ENCODE measurements around the gene DNAAF2.
A peak's percentile ranks its signal among the peaks of the same experiment; 100 is the strongest.
"Not testable (repeated sequence)": the region's sequence is repeated elsewhere in the genome, so short reads cannot be mapped to it uniquely, and the experiment has no call there.

The DNAAF2 gene

GRCh38 chr14:49585803-49586672 is 49.0 kb downstream of the DNAAF2 start, which contains the start of gene RPS29:
RPS29 (minus strand) TSS chr14:49586380; CDS start chr14:49586346, 34 bp downstream.
- Histone ChIP-seq H3K4me1 (peaks cover 0 to 25% (median 16%) of the 10 kb centered on the region in 4 donors), H3K4me3 (peak within 1 kb of the TSS; percentile 74 to 96), H3K36me3 (peaks cover 7 to 29% (median 22%) of the 10 kb centered on the region in 3 donors), H3K27ac (peak within 1 kb of the TSS; percentile 81 to 89), H3K9me3 (no peaks in the 10 kb centered on the region), H3K27me3 (no peaks in the 10 kb centered on the region)
- intact Hi-C loops (cut with DNase I; ENCODE audit: low total_unique reads) = no loop called here
- DNase-seq = peak; percentile 98 to 99
- no peak for TF ChIP-seq CTCF (IDR thresholded peaks at IDR 0.05)

GRCh38 chr14:49584981-49585640 is 49.9 kb downstream of the DNAAF2 start:
- Histone ChIP-seq H3K4me1 (peaks cover 0 to 25% (median 16%) of the 10 kb centered on the region in 4 donors), H3K36me3 (peaks cover 7 to 29% (median 22%) of the 10 kb centered on the region in 3 donors), H3K27ac (peak overlapping the region in 1 of 2 donors; percentile 81), H3K4me3 (peak overlapping the region; percentile 74 to 96)
- H3K27me3 ChIP-seq; DNase-seq; intact Hi-C loops (cut with DNase I; ENCODE audit: low total_unique reads); H3K9me3 ChIP-seq: not testable (repeated sequence)

GRCh38 chr14:49584058-49584457 is 51.0 kb downstream of the DNAAF2 start:
- Histone ChIP-seq H3K4me1 (peaks cover 0 to 25% (median 16%) of the 10 kb centered on the region in 4 donors), H3K9me3 (no peaks in the 10 kb centered on the region)
- intact Hi-C loops (cut with DNase I; ENCODE audit: low total_unique reads) = no loop called here

GRCh38 chr14:49583629-49584028 is 51.4 kb downstream of the DNAAF2 start:
- Histone ChIP-seq H3K4me3 (no peak overlapping the region), H3K27me3 (no peaks in the 10 kb centered on the region), H3K36me3 (peaks cover 7 to 29% (median 22%) of the 10 kb centered on the region in 3 donors), H3K4me1 (peaks cover 0 to 25% (median 16%) of the 10 kb centered on the region in 4 donors), H3K27ac (no peak overlapping the region), H3K9me3 (no peaks in the 10 kb centered on the region)
- no peak for TF ChIP-seq CTCF (IDR thresholded peaks at IDR 0.05)
- no peak for DNase-seq
- intact Hi-C loops (cut with DNase I; ENCODE audit: low total_unique reads) = no loop called here

More at GRCh38 chr14:49584058-49584457, 51.0 kb downstream of the DNAAF2 start:
- Histone ChIP-seq H3K36me3 (peaks cover 7 to 29% (median 22%) of the 10 kb centered on the region in 3 donors), H3K4me3 (no peak overlapping the region), H3K27me3 (no peaks in the 10 kb centered on the region), H3K27ac (no peak overlapping the region)
- TF ChIP-seq CTCF (IDR thresholded peaks at IDR 0.05) = no peak
- DNase-seq = no peak

- no peak overlapping the region for H3K4me3 ChIP-seq
- H3K9me3 ChIP-seq = no peaks in the 10 kb centered on the region
- no peak for DNase-seq
- H3K27ac ChIP-seq = no peak overlapping the region
- peaks cover 0 to 25% (median 16%) of the 10 kb centered on the region in 4 donors for H3K4me1 ChIP-seq
- intact Hi-C loops (cut with DNase I; ENCODE audit: low total_unique reads) = no loop called here
- H3K27me3 ChIP-seq = no peaks in the 10 kb centered on the region
- TF ChIP-seq CTCF (IDR thresholded peaks at IDR 0.05) = no peak
- peaks cover 7 to 35% (median 25%) of the 10 kb centered on the region in 3 donors for H3K36me3 ChIP-seq
These were observed 52.7 kb downstream of the DNAAF2 start for GRCh38 chr14:49582113-49582977.

Measured in tibial artery (tissue), 4 donors.